ENCODE measurements around the gene SEPHS1. TPM values are rescaled to one million over a fixed set of nuclear protein-coding genes. Genes with fewer than 3 reads are reported as not detected.

SEPHS1 gene
- total RNA-seq, 1 donor from 2014 or later, result 51.1 TPM

- no peak for DNase-seq
- no peaks in the 10 kb centered on the region for H3K36me3 Mint-ChIP-seq (ENCODE audit: unreplicated experiment)
- H3K27ac Mint-ChIP-seq (ENCODE audit: unreplicated experiment), result no peak overlapping the region
- peaks cover 7% of the 10 kb centered on the region for H3K4me1 Mint-ChIP-seq (ENCODE audit: low read depth, unreplicated experiment)
- TF ChIP-seq CTCF (IDR thresholded peaks at IDR 0.05; ENCODE audit: partially characterized antibody, unreplicated experiment), result no peak
- peaks cover 5% of the 10 kb centered on the region for H3K9me3 Mint-ChIP-seq (ENCODE audit: unreplicated experiment)
- H3K27me3 Mint-ChIP-seq (ENCODE audit: unreplicated experiment), result peaks cover 12% of the 10 kb centered on the region
- no peak overlapping the region for H3K4me3 Mint-ChIP-seq (ENCODE audit: unreplicated experiment)
These were observed 45.1 kb downstream of the SEPHS1 start for GRCh38 chr10:13302821-13303555.

- DNase-seq, result peak; percentile 90
- H3K4me3 Mint-ChIP-seq (ENCODE audit: unreplicated experiment), result peak within 1 kb of the TSS; percentile 83
- peaks cover 7% of the 10 kb centered on the region for H3K4me1 Mint-ChIP-seq (ENCODE audit: low read depth, unreplicated experiment)
- no peak for TF ChIP-seq CTCF (IDR thresholded peaks at IDR 0.05; ENCODE audit: partially characterized antibody, unreplicated experiment)
- H3K27ac Mint-ChIP-seq (ENCODE audit: unreplicated experiment), result peak within 1 kb of the TSS; percentile 95
- no peaks in the 10 kb centered on the region for H3K36me3 Mint-ChIP-seq (ENCODE audit: unreplicated experiment)
- peaks cover 5% of the 10 kb centered on the region for H3K9me3 Mint-ChIP-seq (ENCODE audit: unreplicated experiment)
- peaks cover 9% of the 10 kb centered on the region for H3K27me3 Mint-ChIP-seq (ENCODE audit: unreplicated experiment)
These were observed 48.4 kb downstream of the SEPHS1 start, which contains the start of gene PHYH for GRCh38 chr10:13299437-13300287. Gene PHYH (minus strand): TSS chr10:13300064. CDS start chr10:13300042, 22 bp downstream.

- peak overlapping the region; percentile 80 for H3K4me3 Mint-ChIP-seq (ENCODE audit: unreplicated experiment)
- H3K9me3 Mint-ChIP-seq (ENCODE audit: unreplicated experiment), result peaks cover 5% of the 10 kb centered on the region
- H3K4me1 Mint-ChIP-seq (ENCODE audit: low read depth, unreplicated experiment), result peaks cover 7% of the 10 kb centered on the region
- peaks cover 9% of the 10 kb centered on the region for H3K27me3 Mint-ChIP-seq (ENCODE audit: unreplicated experiment)
- no peak for DNase-seq
- H3K36me3 Mint-ChIP-seq (ENCODE audit: unreplicated experiment), result no peaks in the 10 kb centered on the region
- peak overlapping the region; percentile 90 for H3K27ac Mint-ChIP-seq (ENCODE audit: unreplicated experiment)
- no peak for TF ChIP-seq CTCF (IDR thresholded peaks at IDR 0.05; ENCODE audit: partially characterized antibody, unreplicated experiment)
These were observed 49.2 kb downstream of the SEPHS1 start for GRCh38 chr10:13298748-13299436.

GRCh38 chr10:13296476-13296875 is 51.6 kb downstream of the SEPHS1 start:
- DNase-seq, result no peak
- Mint-ChIP-seq H3K27me3 (ENCODE audit: unreplicated experiment) (peaks cover 9% of the 10 kb centered on the region), H3K9me3 (ENCODE audit: unreplicated experiment) (peaks cover 5% of the 10 kb centered on the region), H3K4me1 (ENCODE audit: low read depth, unreplicated experiment) (peaks cover 5% of the 10 kb centered on the region), H3K27ac (ENCODE audit: unreplicated experiment) (no peak overlapping the region), H3K4me3 (ENCODE audit: unreplicated experiment) (no peak overlapping the region), H3K36me3 (ENCODE audit: unreplicated experiment) (peaks cover 3% of the 10 kb centered on the region)
- no peak for TF ChIP-seq CTCF (IDR thresholded peaks at IDR 0.05; ENCODE audit: partially characterized antibody, unreplicated experiment)
